Right lobe of liver (tissue), 6 donors: ENCODE data around the gene GRK1. TPM values are rescaled to one million over a fixed set of nuclear protein-coding genes. Genes with fewer than 3 reads are reported as not detected.

Experiments
- ATAC-seq, 4 donors: fragments of 200-7000 bp; cut with Tn5 transposase; one replicate each; pipeline ENCODE4 v1.9.1; 2020; ENCODE audit warnings: mild to moderate bottlenecking in 4 of 4, moderate library complexity in 4 of 4
- DNase-seq, 3 donors: peaks; one replicate each; pipeline ENCODE4 v3.0.0-alpha.2; 2020
- H3K27ac ChIP-seq, 3 donors: fragments of 200-600 bp; one replicate each; pipeline ENCODE4 v1.8.0; 2022
- H3K27me3 ChIP-seq, 2 donors: fragments of 200-600 bp; one replicate each; pipeline ENCODE4 v1.8.0; 2022
- H3K36me3 ChIP-seq, 4 donors: fragments of 200-600 bp; sonication (generic) in 1 of 4; one replicate each; pipeline versions ENCODE4 v1.5.1 to v1.8.0; 2017 to 2022; ENCODE audit warnings: control low read depth in 1 of 4
- H3K4me1 ChIP-seq, 4 donors: fragments of 200-600 bp; sonication (generic) in 1 of 4; one replicate each; pipeline versions ENCODE4 v1.5.1 to v1.8.0; 2017 to 2022; ENCODE audit warnings: control low read depth in 1 of 4
- H3K4me3 ChIP-seq, 3 donors: fragments of 200-600 bp; one replicate each; pipeline ENCODE4 v1.8.0; 2022
- H3K9me3 ChIP-seq, 4 donors: fragments of 200-600 bp; sonication (generic) in 1 of 4; one replicate each; pipeline versions ENCODE4 v1.5.1 to v1.8.0; 2017 to 2022; ENCODE audit warnings: control low read depth in 1 of 4
- POLR2A ChIP-seq: fragments of 450-650 bp; IDR thresholded peaks from one replicate; pipeline ENCODE4 v1.6.1; 2017; ENCODE audit warnings: antibody characterized with exemption, mild to moderate bottlenecking
- WGBS: methylation state at CpG from one replicate; pipeline ENCODE4 v1.1.6; 2018; ENCODE audit warnings: low coverage, low lambda C conversion rate; ENCODE audit not compliant: insufficient coverage; ENCODE audit errors: missing lambda C conversion rate; 5-methylcytosine and 5-hydroxymethylcytosine counted together
- intact Hi-C, 2 donors: fragments of 100-400 bp; cut with DNase I; formaldehyde crosslinking; loops; one replicate each; pipeline versions ENCODE4 v1.11.2 to v1.14.1; 2022
- total RNA-seq, 6 experiments: library from RNA; depleted of rRNA in 2 of 6; stranded (reverse); fragments of >200 nt in 2 of 6; fragmentation: NEBNext Ultra II Directional in 3 of 6; extraction: Animal tissue kit (Norgen Biotek cat#: 25700) in 3 of 6; gene quantifications; one replicate each; pipeline versions ENCODE4 v1.1.0 to v1.2.4, GENCODE V29; 2016 to 2023
- TF ChIP-seq, protein P1 (sequence below), 4 donors: fragments of 200-600 bp in 3 of 4; fragments of 450-650 bp in 1 of 4; IDR thresholded peaks; one replicate each; pipeline versions ENCODE4 v1.5.1 to v1.8.0; 2016 to 2022; ENCODE audit warnings: antibody characterized with exemption in 4 of 4, mild to moderate bottlenecking in 2 of 4
- donor health status: DM: no; HTN: yes; CAD: no.
- donor health status: DM: no; HTN: no; CAD: no.
- donor health status: DM: no; HTN: no; CAD: no.
- donor health status: DM: no; HTN: yes; CAD: no.
- donor health status: DM: no; HTN: yes; CAD: no.

GRK1 gene
- total RNA-seq, 6 experiments from 2014 or later = not detected

DNA sequence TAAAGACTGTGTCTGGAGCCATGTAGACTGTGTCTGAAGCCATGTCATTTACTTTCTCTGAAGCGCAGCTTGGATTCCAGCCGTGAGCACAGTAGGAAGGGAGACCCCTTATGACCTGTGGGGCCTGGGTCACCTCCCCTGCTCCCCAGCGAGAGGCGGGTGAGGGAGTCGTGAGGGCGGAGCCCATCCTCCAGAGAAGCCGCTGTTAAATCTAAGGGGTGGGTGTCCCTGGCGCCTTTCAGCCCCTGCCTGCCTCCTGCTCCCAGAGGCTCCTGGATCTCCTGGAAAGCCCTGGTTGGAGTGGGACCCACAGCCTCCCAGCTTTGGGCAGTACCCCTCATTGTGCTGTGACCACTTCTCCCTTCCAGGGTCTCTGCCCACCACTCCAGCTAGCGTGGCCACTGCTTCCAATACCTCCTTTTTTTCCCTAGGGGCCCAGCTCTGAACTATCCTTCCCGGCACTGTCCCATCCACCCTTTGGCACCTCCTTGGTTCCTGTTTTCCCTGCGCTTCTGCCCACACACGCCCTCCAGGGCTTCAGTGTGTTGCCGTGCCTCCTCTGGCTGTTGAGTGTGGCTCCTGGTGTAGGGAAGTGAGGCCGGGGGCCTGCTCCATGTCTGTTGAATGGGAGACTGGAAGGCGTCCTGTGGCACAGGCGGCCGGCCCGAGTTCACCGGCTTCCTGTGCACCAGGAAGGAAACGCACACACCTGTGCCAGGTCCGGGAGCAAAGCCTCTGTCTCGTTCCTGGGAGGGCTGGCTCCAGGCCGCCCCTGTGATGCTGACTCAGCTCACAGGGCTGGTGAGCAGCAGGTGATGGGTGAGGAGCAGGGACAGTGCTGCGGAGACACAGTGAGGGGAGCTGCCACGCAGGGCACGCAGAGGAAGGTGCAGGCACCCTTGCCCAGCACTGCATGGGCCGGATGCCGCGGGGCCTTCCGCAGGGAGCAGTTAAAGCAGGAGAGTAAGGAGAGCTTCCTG lies 38.4 kb upstream of the GRK1 start:
- Histone ChIP-seq H3K27me3 (no peaks in the 10 kb centered on the region), H3K9me3 (no peaks in the 10 kb centered on the region), H3K4me3 (no peak overlapping the region), H3K36me3 (peaks cover 0 to 10% (median 0%) of the 10 kb centered on the region in 4 donors), H3K4me1 (no peaks in the 10 kb centered on the region), H3K27ac (no peak overlapping the region)
- intact Hi-C loops = no loop called here
- TF ChIP-seq, protein P1, sequence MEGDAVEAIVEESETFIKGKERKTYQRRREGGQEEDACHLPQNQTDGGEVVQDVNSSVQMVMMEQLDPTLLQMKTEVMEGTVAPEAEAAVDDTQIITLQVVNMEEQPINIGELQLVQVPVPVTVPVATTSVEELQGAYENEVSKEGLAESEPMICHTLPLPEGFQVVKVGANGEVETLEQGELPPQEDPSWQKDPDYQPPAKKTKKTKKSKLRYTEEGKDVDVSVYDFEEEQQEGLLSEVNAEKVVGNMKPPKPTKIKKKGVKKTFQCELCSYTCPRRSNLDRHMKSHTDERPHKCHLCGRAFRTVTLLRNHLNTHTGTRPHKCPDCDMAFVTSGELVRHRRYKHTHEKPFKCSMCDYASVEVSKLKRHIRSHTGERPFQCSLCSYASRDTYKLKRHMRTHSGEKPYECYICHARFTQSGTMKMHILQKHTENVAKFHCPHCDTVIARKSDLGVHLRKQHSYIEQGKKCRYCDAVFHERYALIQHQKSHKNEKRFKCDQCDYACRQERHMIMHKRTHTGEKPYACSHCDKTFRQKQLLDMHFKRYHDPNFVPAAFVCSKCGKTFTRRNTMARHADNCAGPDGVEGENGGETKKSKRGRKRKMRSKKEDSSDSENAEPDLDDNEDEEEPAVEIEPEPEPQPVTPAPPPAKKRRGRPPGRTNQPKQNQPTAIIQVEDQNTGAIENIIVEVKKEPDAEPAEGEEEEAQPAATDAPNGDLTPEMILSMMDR (IDR thresholded peaks at IDR 0.05) = no peak
- no peak for TF ChIP-seq POLR2A
- DNase-seq (peak in 2 of 3 donors; percentile 11 to 33), ATAC-seq (no peak)
- WGBS = 87% methylated on average over 5 of the region's 30 CpGs

DNA sequence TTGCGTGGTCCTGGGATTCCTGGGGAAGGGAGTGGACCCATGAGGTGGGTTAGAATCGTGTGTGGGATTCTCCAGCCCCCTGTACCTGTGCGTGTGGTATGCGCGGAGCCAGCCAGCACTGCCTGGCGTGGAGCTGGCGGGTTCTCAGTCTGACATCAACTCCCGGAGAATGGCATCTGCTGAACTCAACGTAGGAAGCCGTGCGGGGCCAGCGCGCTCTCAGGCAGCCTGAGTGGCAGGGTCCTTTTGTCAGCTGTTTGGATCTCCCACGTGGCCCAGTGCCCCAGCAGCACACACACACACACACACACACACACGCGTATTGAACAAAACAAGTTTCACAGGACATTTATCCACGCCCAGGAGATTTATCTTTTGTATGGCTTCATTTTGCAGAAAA lies 37.2 kb upstream of the GRK1 start:
- Histone ChIP-seq H3K27me3 (no peaks in the 10 kb centered on the region), H3K4me1 (no peaks in the 10 kb centered on the region), H3K9me3 (no peaks in the 10 kb centered on the region), H3K27ac (no peak overlapping the region), H3K4me3 (no peak overlapping the region), H3K36me3 (peaks cover 0 to 20% (median under 1%) of the 10 kb centered on the region in 4 donors)
- intact Hi-C loops = no loop called here
- DNase-seq (peak in 2 of 3 donors; percentile 10 to 32), ATAC-seq (no peak)
- 93% methylated on average over 5 of the region's 17 CpGs for whole genome bisulfite sequencing
- TF ChIP-seq, protein P1 (IDR thresholded peaks at IDR 0.05) = no peak
- TF ChIP-seq POLR2A = no peak

DNA sequence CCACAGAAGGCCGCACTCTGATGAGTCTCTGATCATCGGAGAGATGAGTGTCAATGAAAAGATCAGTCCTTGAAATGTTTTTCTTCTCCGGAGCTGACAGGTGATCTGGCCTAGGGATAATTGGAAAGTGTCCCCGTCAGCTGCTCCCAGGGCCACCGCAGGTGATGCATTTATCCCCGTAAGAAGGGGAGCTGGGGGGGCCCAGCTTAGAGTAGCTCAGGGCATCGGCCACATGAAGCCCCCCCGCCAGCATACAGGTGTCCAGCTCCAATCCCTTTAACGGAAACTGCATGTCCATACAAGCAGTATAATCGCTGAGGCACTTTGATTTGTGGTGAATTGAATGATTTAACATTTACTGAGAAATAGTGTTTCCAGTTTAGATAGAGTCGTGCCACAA lies 36.7 kb upstream of the GRK1 start:
- 96% methylated on average over 10 of the region's 11 CpGs for WGBS
- ATAC-seq (no peak), DNase-seq (peak in 2 of 3 donors; percentile 3 to 11)
- H3K27ac ChIP-seq = no peak overlapping the region
- H3K4me1 ChIP-seq = no peaks in the 10 kb centered on the region
- no peaks in the 10 kb centered on the region for H3K27me3 ChIP-seq
- H3K9me3 ChIP-seq = no peaks in the 10 kb centered on the region
- intact Hi-C loops = no loop called here
- H3K36me3 ChIP-seq = peaks cover 0 to 22% (median under 1%) of the 10 kb centered on the region in 4 donors
- TF ChIP-seq, protein P1 (IDR thresholded peaks at IDR 0.05) = no peak
- TF ChIP-seq POLR2A = no peak
- H3K4me3 ChIP-seq = no peak overlapping the region

DNA sequence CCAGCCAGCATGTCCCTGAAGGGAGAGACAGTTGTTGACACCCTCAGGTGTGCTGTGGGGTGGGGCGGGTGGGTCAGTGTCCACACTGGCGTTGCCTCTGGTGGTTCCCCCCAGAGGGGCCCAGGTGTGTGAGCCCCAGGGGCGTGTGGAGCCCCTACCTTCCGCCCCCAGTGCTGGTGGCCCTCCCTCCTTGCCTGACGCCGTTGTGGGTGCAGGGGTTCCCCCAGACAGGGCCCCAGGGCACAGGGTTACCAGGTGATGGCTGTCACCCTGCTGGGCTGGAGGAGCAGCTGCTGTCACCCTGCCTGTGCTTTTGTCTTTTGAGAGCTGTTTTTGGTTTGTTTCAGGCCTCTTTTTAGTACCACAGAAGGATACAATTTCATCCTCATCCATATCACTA lies 36.2 kb upstream of the GRK1 start:
- no peaks in the 10 kb centered on the region for H3K9me3 ChIP-seq
- H3K4me3 ChIP-seq = no peak overlapping the region
- intact Hi-C loops = no loop called here
- H3K27me3 ChIP-seq = no peaks in the 10 kb centered on the region
- no peak overlapping the region for H3K27ac ChIP-seq
- ATAC-seq = peak in 1 of 4 donors; percentile 6
- peak in 2 of 3 donors; percentile 5 to 18 for DNase-seq
- H3K4me1 ChIP-seq = no peaks in the 10 kb centered on the region
- H3K36me3 ChIP-seq = peaks cover 0 to 28% (median 3%) of the 10 kb centered on the region in 4 donors
- no CpG with 5 or more reads among the region's 6 CpGs for WGBS
- TF ChIP-seq, protein P1 (IDR thresholded peaks at IDR 0.05) = no peak
- no peak for TF ChIP-seq POLR2A
